HG02642 (cell line): ENCODE results near the gene VSIG2.
A peak's percentile ranks its signal among the peaks of the same experiment; 100 is the strongest.

Source experiments
- ATAC-seq: cut with Tn5 transposase; IDR thresholded peaks from one replicate; pipeline ENCODE4 v1.9.1; 2021; ENCODE audit warnings: mild to moderate bottlenecking; ENCODE audit not compliant: unreplicated experiment, poor library complexity

The VSIG2 gene

GRCh38 chr11:124749912-124750311 lies 2.1 kb downstream of the VSIG2 start:
- ATAC-seq, result no peak

- ATAC-seq, result no peak
Observed at GRCh38 chr11:124748481-124749343, 3.3 kb downstream of the VSIG2 start.

GRCh38 chr11:124748100-124748418 lies 4.0 kb downstream of the VSIG2 start:
- ATAC-seq, result no peak

- ATAC-seq, result no peak
Observed at GRCh38 chr11:124747406-124748099, 4.5 kb downstream of the VSIG2 start.

GRCh38 chr11:124746621-124747243 lies 5.3 kb downstream of the VSIG2 start:
- ATAC-seq, result peak; percentile 94

- peak; percentile 7 for ATAC-seq
Observed at GRCh38 chr11:124745835-124746620, 6.0 kb downstream of the VSIG2 start.

- no peak for ATAC-seq
Observed at GRCh38 chr11:124745270-124745834, 6.7 kb downstream of the VSIG2 start.

- no peak for ATAC-seq
Observed at GRCh38 chr11:124743050-124743449, 9.0 kb downstream of the VSIG2 start.

GRCh38 chr11:124742555-124742954 lies 9.5 kb downstream of the VSIG2 start:
- no peak for ATAC-seq

GRCh38 chr11:124740277-124740882 lies 11.7 kb downstream of the VSIG2 start:
- ATAC-seq, result peak; percentile 42

GRCh38 chr11:124739479-124740276 lies 12.4 kb downstream of the VSIG2 start, which contains the start of gene NRGN:
NRGN (plus strand) TSS chr11:124739942; CDS start chr11:124740085, 143 bp downstream.
- peak; percentile 99 for ATAC-seq

GRCh38 chr11:124738713-124739478 lies 13.2 kb downstream of the VSIG2 start:
- ATAC-seq, result no peak

- ATAC-seq, result no peak
Observed at GRCh38 chr11:124737638-124738305, 14.3 kb downstream of the VSIG2 start.

- no peak for ATAC-seq
Observed at GRCh38 chr11:124736736-124737135, 15.3 kb downstream of the VSIG2 start.

- no peak for ATAC-seq
Observed at GRCh38 chr11:124732230-124732629, 19.8 kb downstream of the VSIG2 start.

GRCh38 chr11:124729571-124729970 lies 22.5 kb downstream of the VSIG2 start:
- no peak for ATAC-seq

GRCh38 chr11:124728134-124728533 lies 23.9 kb downstream of the VSIG2 start:
- ATAC-seq, result no peak

GRCh38 chr11:124727474-124727873 lies 24.6 kb downstream of the VSIG2 start:
- no peak for ATAC-seq
